ENCODE results near the gene PMS2. TPM values are rescaled to one million over a fixed set of nuclear protein-coding genes. Genes with fewer than 3 reads are reported as not detected.
A peak's percentile ranks its signal among the peaks of the same experiment; 100 is the strongest.
"Not testable (repeated sequence)": the region's sequence is repeated elsewhere in the genome, so short reads cannot be mapped to it uniquely, and the experiment has no call there.

PMS2 gene
- total and polyA plus RNA-seq, 8 donors = 11.8 to 21.9 (median 19.8) TPM

GRCh38 chr7:6015917-6016652, 7.2 kb upstream of the PMS2 start:
- Histone ChIP-seq H3K4me1 (peaks cover 8 to 26% of the 10 kb centered on the region in 2 donors), H3K27me3 (no peaks in the 10 kb centered on the region), H3K36me3 (peaks cover 0 to 63% of the 10 kb centered on the region in 2 donors), H3K9me3 (no peaks in the 10 kb centered on the region), H3K27ac (peak overlapping the region in 1 of 2 donors; percentile 45), H3K4me3 (no peak overlapping the region)
- TF ChIP-seq CTCF (IDR thresholded peaks at IDR 0.05) = no peak
- DNase-seq (peak in 2 of 4 donors; percentile 32 to 77), ATAC-seq (no peak)
- intact Hi-C loops (cut with DNase I) = no loop called here

- Histone ChIP-seq H3K4me1 (peaks cover 11 to 44% of the 10 kb centered on the region in 2 donors), H3K36me3 (peaks cover 0 to 28% of the 10 kb centered on the region in 2 donors), H3K27ac (peak overlapping the region; percentile 50 to 52), H3K4me3 (no peak overlapping the region), H3K27me3 (no peaks in the 10 kb centered on the region), H3K9me3 (no peaks in the 10 kb centered on the region)
- ATAC-seq (peak; percentile 48), DNase-seq (peak in 1 of 4 donors; percentile 47)
- TF ChIP-seq CTCF (IDR thresholded peaks at IDR 0.05) = no peak
- intact Hi-C loops (cut with DNase I) = no loop called here
These were observed 3.7 kb upstream of the PMS2 start for GRCh38 chr7:6012355-6013104.

GRCh38 chr7:6011541-6011940, 2.7 kb upstream of the PMS2 start:
- peaks cover 0 to 18% of the 10 kb centered on the region in 2 donors for H3K36me3 ChIP-seq
- intact Hi-C loops (cut with DNase I) = no loop called here
- TF ChIP-seq CTCF (IDR thresholded peaks at IDR 0.05) = no peak
- peak overlapping the region; percentile 50 to 52 for H3K27ac ChIP-seq
- peaks cover 11 to 47% of the 10 kb centered on the region in 2 donors for H3K4me1 ChIP-seq
- no peaks in the 10 kb centered on the region for H3K9me3 ChIP-seq
- no peaks in the 10 kb centered on the region for H3K27me3 ChIP-seq
- no peak for DNase-seq
- H3K4me3 ChIP-seq = no peak overlapping the region
- ATAC-seq = no peak

DNA sequence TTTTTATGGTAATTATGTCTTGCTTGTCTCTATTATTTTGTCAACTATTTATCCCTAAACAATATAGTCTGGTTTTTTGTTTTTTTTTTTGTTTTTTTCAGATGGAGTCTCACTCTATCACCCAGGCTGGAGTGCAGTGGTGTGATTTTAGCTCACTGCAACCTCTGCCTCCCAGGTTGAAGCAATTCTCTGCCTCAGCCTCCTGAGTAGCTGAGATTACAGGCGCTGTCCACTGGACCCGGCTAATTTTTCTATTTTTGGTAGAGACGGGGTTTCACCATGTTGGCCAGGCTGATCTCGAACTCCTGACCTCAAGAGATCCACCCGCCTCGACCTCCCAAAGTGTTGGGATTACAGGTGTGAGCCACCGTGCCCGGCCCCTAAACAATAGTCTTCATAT, 1.5 kb upstream of the PMS2 start:
- intact Hi-C loops (cut with DNase I) = not testable (repeated sequence)

GRCh38 chr7:6007835-6008590, 836 bp downstream of the PMS2 start:
- intact Hi-C loops (cut with DNase I); H3K9me3 ChIP-seq; H3K27me3 ChIP-seq; DNase-seq; ATAC-seq; H3K36me3 ChIP-seq: not testable (repeated sequence)
- H3K27ac ChIP-seq = peak overlapping the region; percentile 87 to 96
- peaks cover 3 to 40% of the 10 kb centered on the region in 2 donors for H3K4me1 ChIP-seq
- H3K4me3 ChIP-seq = peak overlapping the region; percentile 89

More for the DNA sequence above, 1.5 kb upstream of the PMS2 start:
- peak overlapping the region in 1 of 2 donors; percentile 87 for H3K27ac ChIP-seq
- not testable (repeated sequence) for H3K27me3 ChIP-seq, DNase-seq, H3K36me3 ChIP-seq, H3K9me3 ChIP-seq, ATAC-seq
- peak overlapping the region in 1 of 2 donors; percentile 89 for H3K4me3 ChIP-seq
- H3K4me1 ChIP-seq = peaks cover 9 to 47% of the 10 kb centered on the region in 2 donors
